GM18909 (cell line): ENCODE results near the gene FAHD2B.
A peak's percentile ranks its signal among the peaks of the same experiment; 100 is the strongest.
"Not testable (repeated sequence)": the region's sequence is repeated elsewhere in the genome, so short reads cannot be mapped to it uniquely, and the experiment has no call there.

Source experiments
- ATAC-seq: cut with Tn5 transposase; IDR thresholded peaks from one replicate; pipeline ENCODE4 v1.9.1; 2021; ENCODE audit warnings: mild to moderate bottlenecking; ENCODE audit not compliant: unreplicated experiment, poor library complexity

FAHD2B gene

GRCh38 chr2:97094772-97095611, at the start of gene FAHD2B:
TSS of gene FAHD2B (minus strand) at chr2:97094882. CDS start at chr2:97091706, 3,176 bp downstream.
- peak; percentile 89 for ATAC-seq

- ATAC-seq = not testable (repeated sequence)
These were observed 49.3 kb upstream of the FAHD2B start for GRCh38 chr2:97144016-97144415.

GRCh38 chr2:97129090-97129489, 34.4 kb upstream of the FAHD2B start:
- not testable (repeated sequence) for ATAC-seq

- not testable (repeated sequence) for ATAC-seq
These were observed 19.2 kb upstream of the FAHD2B start for GRCh38 chr2:97113882-97114255.

- peak; percentile 98 for ATAC-seq
These were observed 18.6 kb upstream of the FAHD2B start, which contains the start of gene ANKRD36 for GRCh38 chr2:97113050-97113881. TSS of gene ANKRD36 (plus strand) at chr2:97113153. CDS start at chr2:97113740, 587 bp downstream.

- peak; percentile 47 for ATAC-seq
These were observed 17.8 kb upstream of the FAHD2B start for GRCh38 chr2:97112320-97113049.

- not testable (repeated sequence) for ATAC-seq
These were observed 16.6 kb upstream of the FAHD2B start for GRCh38 chr2:97111246-97111645.

GRCh38 chr2:97106878-97107277, 12.2 kb upstream of the FAHD2B start:
- ATAC-seq = not testable (repeated sequence)

- not testable (repeated sequence) for ATAC-seq
These were observed 4.2 kb upstream of the FAHD2B start for GRCh38 chr2:97098786-97099372.

- ATAC-seq = no peak
These were observed 979 bp upstream of the FAHD2B start for GRCh38 chr2:97095661-97096060.

GRCh38 chr2:97093983-97094771, 505 bp downstream of the FAHD2B start:
- peak; percentile 14 for ATAC-seq

GRCh38 chr2:97092946-97093345, 1.7 kb downstream of the FAHD2B start:
- not testable (repeated sequence) for ATAC-seq

- ATAC-seq = not testable (repeated sequence)
These were observed 6.0 kb downstream of the FAHD2B start for GRCh38 chr2:97088706-97089105.

- not testable (repeated sequence) for ATAC-seq
These were observed 9.6 kb downstream of the FAHD2B start for GRCh38 chr2:97085093-97085492.

- ATAC-seq = not testable (repeated sequence)
These were observed 11.2 kb downstream of the FAHD2B start for GRCh38 chr2:97083516-97083915.

GRCh38 chr2:97082206-97082605, 12.5 kb downstream of the FAHD2B start:
- ATAC-seq = not testable (repeated sequence)

GRCh38 chr2:97080855-97081254, 13.8 kb downstream of the FAHD2B start:
- not testable (repeated sequence) for ATAC-seq

GRCh38 chr2:97077213-97077612, 17.5 kb downstream of the FAHD2B start:
- not testable (repeated sequence) for ATAC-seq

- not testable (repeated sequence) for ATAC-seq
These were observed 23.8 kb downstream of the FAHD2B start for GRCh38 chr2:97070915-97071314.
